Uterus (tissue), 2 donors: ENCODE results near the gene CLRN1.

Experiments
- POLR2A ChIP-seq, 2 donors: fragments of 450-650 bp; IDR thresholded peaks; one replicate each; pipeline ENCODE4 v1.6.1; 2016; ENCODE audit warnings: antibody characterized with exemption in 2 of 2, mild to moderate bottlenecking in 1 of 2, moderate library complexity in 1 of 2
- TF ChIP-seq, protein P1 (sequence below), 4 experiments: fragments of 200-600 bp in 2 of 4; fragments of 450-650 bp in 2 of 4; sonication (generic) in 2 of 4; IDR thresholded peaks; one replicate each; pipeline ENCODE4 v1.5.1; 2016 to 2019; ENCODE audit warnings: antibody characterized with exemption in 4 of 4, mild to moderate bottlenecking in 2 of 4, moderate library complexity in 1 of 4

- TF ChIP-seq, protein P1, sequence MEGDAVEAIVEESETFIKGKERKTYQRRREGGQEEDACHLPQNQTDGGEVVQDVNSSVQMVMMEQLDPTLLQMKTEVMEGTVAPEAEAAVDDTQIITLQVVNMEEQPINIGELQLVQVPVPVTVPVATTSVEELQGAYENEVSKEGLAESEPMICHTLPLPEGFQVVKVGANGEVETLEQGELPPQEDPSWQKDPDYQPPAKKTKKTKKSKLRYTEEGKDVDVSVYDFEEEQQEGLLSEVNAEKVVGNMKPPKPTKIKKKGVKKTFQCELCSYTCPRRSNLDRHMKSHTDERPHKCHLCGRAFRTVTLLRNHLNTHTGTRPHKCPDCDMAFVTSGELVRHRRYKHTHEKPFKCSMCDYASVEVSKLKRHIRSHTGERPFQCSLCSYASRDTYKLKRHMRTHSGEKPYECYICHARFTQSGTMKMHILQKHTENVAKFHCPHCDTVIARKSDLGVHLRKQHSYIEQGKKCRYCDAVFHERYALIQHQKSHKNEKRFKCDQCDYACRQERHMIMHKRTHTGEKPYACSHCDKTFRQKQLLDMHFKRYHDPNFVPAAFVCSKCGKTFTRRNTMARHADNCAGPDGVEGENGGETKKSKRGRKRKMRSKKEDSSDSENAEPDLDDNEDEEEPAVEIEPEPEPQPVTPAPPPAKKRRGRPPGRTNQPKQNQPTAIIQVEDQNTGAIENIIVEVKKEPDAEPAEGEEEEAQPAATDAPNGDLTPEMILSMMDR (IDR thresholded peaks at IDR 0.05): no peak
- no peak for TF ChIP-seq POLR2A (IDR thresholded peaks at IDR 0.05)
These were observed 82.2 kb downstream of the CLRN1 start for GRCh38 chr3:150890295-150890694.
